Fibroblast of pulmonary artery (primary cell): ENCODE results near the gene TSPAN32.

Source experiments
- DNase-seq: peaks from one replicate; pipeline ENCODE4 v3.0.0-alpha.2; 2010; ENCODE audit warnings: low read depth
- H3K4me3 ChIP-seq: replicated peaks from 2 replicates; pipeline ENCODE4 v1.5.1; 2011; ENCODE audit warnings: low read depth, mild to moderate bottlenecking, control low read depth, low read length, moderate library complexity
- TF ChIP-seq, protein P1 (sequence below): IDR thresholded peaks from 2 replicates; pipeline ENCODE4 v1.5.1; 2011; ENCODE audit warnings: mild to moderate bottlenecking, control low read depth, low read length, inconsistent platforms; ENCODE audit errors: missing control alignments

The TSPAN32 gene

GRCh38 chr11:2365571-2366210, 63.9 kb downstream of the TSPAN32 start:
- H3K4me3 ChIP-seq = no peak overlapping the region
- DNase-seq = no peak
- TF ChIP-seq, protein P1, sequence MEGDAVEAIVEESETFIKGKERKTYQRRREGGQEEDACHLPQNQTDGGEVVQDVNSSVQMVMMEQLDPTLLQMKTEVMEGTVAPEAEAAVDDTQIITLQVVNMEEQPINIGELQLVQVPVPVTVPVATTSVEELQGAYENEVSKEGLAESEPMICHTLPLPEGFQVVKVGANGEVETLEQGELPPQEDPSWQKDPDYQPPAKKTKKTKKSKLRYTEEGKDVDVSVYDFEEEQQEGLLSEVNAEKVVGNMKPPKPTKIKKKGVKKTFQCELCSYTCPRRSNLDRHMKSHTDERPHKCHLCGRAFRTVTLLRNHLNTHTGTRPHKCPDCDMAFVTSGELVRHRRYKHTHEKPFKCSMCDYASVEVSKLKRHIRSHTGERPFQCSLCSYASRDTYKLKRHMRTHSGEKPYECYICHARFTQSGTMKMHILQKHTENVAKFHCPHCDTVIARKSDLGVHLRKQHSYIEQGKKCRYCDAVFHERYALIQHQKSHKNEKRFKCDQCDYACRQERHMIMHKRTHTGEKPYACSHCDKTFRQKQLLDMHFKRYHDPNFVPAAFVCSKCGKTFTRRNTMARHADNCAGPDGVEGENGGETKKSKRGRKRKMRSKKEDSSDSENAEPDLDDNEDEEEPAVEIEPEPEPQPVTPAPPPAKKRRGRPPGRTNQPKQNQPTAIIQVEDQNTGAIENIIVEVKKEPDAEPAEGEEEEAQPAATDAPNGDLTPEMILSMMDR = no peak

GRCh38 chr11:2366276-2366675, 64.5 kb downstream of the TSPAN32 start:
- DNase-seq = no peak
- TF ChIP-seq, protein P1 = no peak
- no peak overlapping the region for H3K4me3 ChIP-seq

GRCh38 chr11:2366733-2367132, 64.9 kb downstream of the TSPAN32 start:
- no peak overlapping the region for H3K4me3 ChIP-seq
- no peak for DNase-seq
- TF ChIP-seq, protein P1 = no peak

GRCh38 chr11:2367266-2368160, 65.7 kb downstream of the TSPAN32 start:
- TF ChIP-seq, protein P1 = no peak
- no peak for DNase-seq
- no peak overlapping the region for H3K4me3 ChIP-seq
